Brain microvascular endothelial cell (primary cell): ENCODE results near the gene TGM4.

Experiments
- DNase-seq: peaks from one replicate; pipeline ENCODE4 v3.0.0-alpha.2; 2020
- H3K27ac ChIP-seq: fragments of 250-450 bp; sonication (Bioruptor Pico); 2 replicates; pipeline ENCODE4 v1.5.1; 2020; ENCODE audit warnings: mild to moderate bottlenecking, moderate library complexity
- H3K27me3 ChIP-seq: fragments of 250-450 bp; sonication (Bioruptor Pico); replicated peaks from 2 replicates; pipeline ENCODE4 v1.5.1; 2020; ENCODE audit warnings: mild to moderate bottlenecking
- H3K36me3 ChIP-seq: fragments of 250-450 bp; sonication (Bioruptor Pico); replicated peaks from 2 replicates; pipeline ENCODE4 v1.5.1; 2020; ENCODE audit warnings: mild to moderate bottlenecking
- H3K4me3 ChIP-seq: 2 replicates; pipeline ENCODE4 v1.5.1; 2011; ENCODE audit warnings: low read depth, mild to moderate bottlenecking, control low read depth, low read length, moderate library complexity
- CTCF ChIP-seq: IDR thresholded peaks from 2 replicates; pipeline ENCODE4 v1.5.1; 2011; ENCODE audit warnings: low read depth, mild to moderate bottlenecking, moderate library complexity, low read length, control low read depth, inconsistent platforms; ENCODE audit errors: missing control alignments
- in situ Hi-C: cut with HindIII; loops from 2 replicates; pipeline ENCODE4 v1.10.0; 2017; ENCODE audit warnings: low sequenced_read_pairs, low pct_ligation_motif_present

TGM4 gene

GRCh38 chr3:44962621-44963393, 88.4 kb downstream of the TGM4 start:
- in situ Hi-C loops = no loop called here
- Histone ChIP-seq H3K27me3 (no peaks in the 10 kb centered on the region), H3K27ac (no peak overlapping the region), H3K36me3 (peaks cover 2% of the 10 kb centered on the region), H3K4me3 (no peak overlapping the region)
- no peak for TF ChIP-seq CTCF
- DNase-seq = no peak

- Histone ChIP-seq H3K36me3 (peaks cover 2% of the 10 kb centered on the region), H3K27me3 (no peaks in the 10 kb centered on the region), H3K4me3 (no peak overlapping the region), H3K27ac (no peak overlapping the region)
- no peak for DNase-seq
- in situ Hi-C loops = no loop called here
- no peak for TF ChIP-seq CTCF
Measured at GRCh38 chr3:44963571-44964325, 89.3 kb downstream of the TGM4 start.
